ENCODE results near the gene AGAP1. TPM values are rescaled to one million over a fixed set of nuclear protein-coding genes. Genes with fewer than 3 reads are reported as not detected.

Gene AGAP1
- total RNA-seq, 1 donor from 2014 or later, result 47.2 TPM

DNA sequence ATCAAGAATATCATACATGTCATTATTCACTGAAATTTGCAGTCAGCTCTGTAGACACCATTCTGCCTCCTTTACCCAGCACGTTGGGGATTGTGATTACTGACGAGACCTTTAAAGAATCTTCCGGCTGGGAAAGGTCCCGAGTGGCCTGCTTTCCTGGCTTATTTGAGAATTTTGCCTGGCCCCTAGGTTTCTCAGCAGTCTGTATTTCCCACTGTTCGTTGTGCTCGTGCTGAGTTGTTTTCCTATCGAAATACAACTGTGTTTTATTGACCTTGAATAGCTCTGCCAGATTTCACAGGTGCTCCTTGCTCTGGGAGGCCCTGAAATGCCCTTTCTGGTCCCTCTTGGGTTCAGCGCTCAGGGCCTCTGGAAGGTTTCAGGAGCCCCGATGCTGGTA is 94.9 kb downstream of the AGAP1 start:
- Mint-ChIP-seq H3K4me3 (ENCODE audit: low read depth) (no peak overlapping the region), H3K4me1 (ENCODE audit: low read depth) (peaks cover 4% of the 10 kb centered on the region), H3K27me3 (no peaks in the 10 kb centered on the region), H3K36me3 (ENCODE audit: insufficient read depth) (no peaks in the 10 kb centered on the region), H3K27ac (no peak overlapping the region), H3K9me3 (ENCODE audit: low read depth) (no peaks in the 10 kb centered on the region)
- DNase-seq (ENCODE audit: low spot score, unreplicated experiment), result no peak
- no peak for TF ChIP-seq CTCF (IDR thresholded peaks at IDR 0.05; ENCODE audit: unreplicated experiment)

DNA sequence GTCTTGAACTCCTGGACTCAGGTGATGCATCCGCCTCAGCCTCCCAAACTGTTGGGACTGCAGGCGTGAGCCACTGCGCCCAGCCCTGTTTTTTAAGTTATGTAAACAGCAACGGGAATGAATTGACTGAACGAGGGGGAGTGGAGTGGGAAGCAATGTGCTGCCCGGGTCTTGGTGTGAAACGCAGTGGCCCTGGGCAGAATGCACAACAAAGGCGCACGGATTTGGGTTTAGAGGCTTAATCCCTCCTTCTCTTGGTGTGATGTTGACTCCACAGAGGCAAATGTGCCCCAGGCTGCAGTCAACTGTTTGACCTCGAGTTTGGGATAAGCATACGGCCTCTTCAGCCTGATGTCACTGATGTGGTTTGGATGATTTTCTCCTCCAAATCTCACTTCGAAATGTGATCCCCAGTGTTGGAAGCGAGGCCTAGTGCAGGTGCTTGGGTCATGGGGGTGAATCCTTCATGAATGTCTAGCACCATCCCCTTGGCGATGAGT is 97.4 kb downstream of the AGAP1 start:
- no peak for TF ChIP-seq CTCF (IDR thresholded peaks at IDR 0.05; ENCODE audit: unreplicated experiment)
- peak overlapping the region; percentile 29 for H3K27ac Mint-ChIP-seq
- DNase-seq (ENCODE audit: low spot score, unreplicated experiment), result no peak
- H3K27me3 Mint-ChIP-seq, result no peaks in the 10 kb centered on the region
- no peaks in the 10 kb centered on the region for H3K9me3 Mint-ChIP-seq (ENCODE audit: low read depth)
- H3K4me1 Mint-ChIP-seq (ENCODE audit: low read depth), result peaks cover 2% of the 10 kb centered on the region
- H3K36me3 Mint-ChIP-seq (ENCODE audit: insufficient read depth), result no peaks in the 10 kb centered on the region
- no peak overlapping the region for H3K4me3 Mint-ChIP-seq (ENCODE audit: low read depth)

DNA sequence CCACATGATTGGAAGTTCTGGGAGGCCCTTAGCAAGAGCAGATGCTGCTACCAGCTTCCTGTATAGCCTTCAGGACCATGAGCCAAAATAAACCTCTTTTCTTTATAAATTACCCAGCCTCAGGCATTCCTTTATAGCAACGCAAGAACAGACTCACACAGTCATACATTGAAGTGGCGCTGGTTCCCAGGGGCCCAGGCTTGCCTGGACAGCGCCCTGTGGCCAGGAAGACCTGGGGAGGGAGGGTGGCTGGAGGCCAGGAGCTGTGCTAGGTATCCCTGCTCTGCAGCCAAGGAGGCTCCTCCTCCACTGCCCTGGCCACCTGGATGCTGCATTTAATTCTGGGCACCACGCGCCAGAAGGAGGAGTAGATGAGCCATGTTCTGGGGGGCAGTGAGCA is 98.1 kb downstream of the AGAP1 start:
- Mint-ChIP-seq H3K4me3 (ENCODE audit: low read depth) (no peak overlapping the region), H3K4me1 (ENCODE audit: low read depth) (no peaks in the 10 kb centered on the region), H3K27me3 (no peaks in the 10 kb centered on the region), H3K9me3 (ENCODE audit: low read depth) (no peaks in the 10 kb centered on the region), H3K36me3 (ENCODE audit: insufficient read depth) (peaks cover 1% of the 10 kb centered on the region), H3K27ac (no peak overlapping the region)
- TF ChIP-seq CTCF (IDR thresholded peaks at IDR 0.05; ENCODE audit: unreplicated experiment), result no peak
- no peak for DNase-seq (ENCODE audit: low spot score, unreplicated experiment)

DNA sequence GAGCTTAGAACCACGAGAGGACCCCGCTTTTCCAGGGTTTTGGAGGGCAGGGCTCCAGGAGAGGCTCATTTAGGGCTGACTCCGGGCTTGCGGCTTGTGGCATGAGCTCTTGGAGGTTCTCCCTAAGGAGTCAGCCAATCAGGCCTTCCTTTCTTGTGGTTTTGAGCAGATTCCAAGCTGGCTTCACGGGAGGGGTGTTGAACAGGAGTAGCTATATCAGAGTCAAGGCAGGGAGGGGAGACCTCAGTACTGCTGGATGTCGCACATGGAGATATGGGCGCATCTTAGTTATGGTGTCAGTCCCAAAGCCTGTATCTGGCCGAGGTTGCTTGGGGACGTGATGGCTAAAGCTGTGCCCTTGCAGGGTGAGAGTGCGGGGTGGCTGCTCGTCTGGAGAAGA is 98.6 kb downstream of the AGAP1 start:
- H3K27me3 Mint-ChIP-seq, result no peaks in the 10 kb centered on the region
- H3K4me3 Mint-ChIP-seq (ENCODE audit: low read depth), result no peak overlapping the region
- DNase-seq (ENCODE audit: low spot score, unreplicated experiment), result no peak
- peaks cover 1% of the 10 kb centered on the region for H3K36me3 Mint-ChIP-seq (ENCODE audit: insufficient read depth)
- H3K27ac Mint-ChIP-seq, result peak overlapping the region; percentile 49
- H3K4me1 Mint-ChIP-seq (ENCODE audit: low read depth), result no peaks in the 10 kb centered on the region
- TF ChIP-seq CTCF (IDR thresholded peaks at IDR 0.05; ENCODE audit: unreplicated experiment), result no peak
- H3K9me3 Mint-ChIP-seq (ENCODE audit: low read depth), result no peaks in the 10 kb centered on the region

DNA sequence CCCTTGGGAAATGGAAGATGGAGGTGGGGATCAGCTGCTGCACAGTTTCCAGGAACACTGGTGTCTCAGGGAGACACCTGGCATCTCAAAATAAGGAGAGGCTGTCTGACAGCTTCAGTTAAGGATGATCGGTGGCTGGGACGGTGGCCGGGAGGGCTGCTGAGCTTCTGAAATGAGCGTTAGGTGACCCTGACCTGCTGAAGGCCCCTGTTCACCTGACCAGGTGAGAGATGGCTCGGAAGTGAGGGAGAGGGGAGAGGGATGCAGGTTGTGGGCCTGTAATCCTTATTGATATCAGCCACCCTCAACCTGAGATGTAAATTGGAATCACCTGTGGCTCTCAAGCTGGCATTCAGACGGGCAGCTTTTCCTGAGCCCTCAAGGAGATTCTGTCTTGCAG is 99.0 kb downstream of the AGAP1 start:
- Mint-ChIP-seq H3K4me3 (ENCODE audit: low read depth) (no peak overlapping the region), H3K9me3 (ENCODE audit: low read depth) (no peaks in the 10 kb centered on the region), H3K4me1 (ENCODE audit: low read depth) (no peaks in the 10 kb centered on the region), H3K27me3 (no peaks in the 10 kb centered on the region), H3K36me3 (ENCODE audit: insufficient read depth) (peaks cover 2% of the 10 kb centered on the region), H3K27ac (peak overlapping the region; percentile 49)
- TF ChIP-seq CTCF (IDR thresholded peaks at IDR 0.05; ENCODE audit: unreplicated experiment), result no peak
- DNase-seq (ENCODE audit: low spot score, unreplicated experiment), result no peak

Measured in progenitor cell of endocrine pancreas (in vitro differentiated cells).